Parathyroid adenoma (tissue), 2 donors: ENCODE data around the gene UGT1A1.
"Not testable (repeated sequence)": the region's sequence is repeated elsewhere in the genome, so short reads cannot be mapped to it uniquely, and the experiment has no call there.

ENCODE experiments used
- H2AFZ ChIP-seq: fragments of 300-600 bp; sonication (generic); one replicate; pipeline ENCODE4 v1.7.0; 2017; ENCODE audit warnings: antibody characterized with exemption, mild to moderate bottlenecking
- H3K27ac ChIP-seq: fragments of 300-600 bp; sonication (generic); one replicate; pipeline ENCODE4 v1.7.0; 2017
- H3K27me3 ChIP-seq: fragments of 300-600 bp; sonication (generic); one replicate; pipeline ENCODE4 v1.7.0; 2017; ENCODE audit warnings: low read length; ENCODE audit not compliant: control insufficient read depth, insufficient read depth
- H3K36me3 ChIP-seq: fragments of 300-600 bp; sonication (generic); one replicate; pipeline ENCODE4 v1.7.0; 2017; ENCODE audit warnings: low read length; ENCODE audit not compliant: control insufficient read depth, insufficient read depth
- H3K4me1 ChIP-seq: fragments of 300-600 bp; sonication (generic); one replicate; pipeline ENCODE4 v1.7.0; 2017; ENCODE audit warnings: control low read depth
- H3K4me2 ChIP-seq: fragments of 300-600 bp; sonication (generic); one replicate; pipeline ENCODE4 v1.7.0; 2017; ENCODE audit warnings: low read length
- H3K4me3 ChIP-seq: fragments of 300-600 bp; sonication (generic); one replicate; pipeline ENCODE4 v1.7.0; 2017; ENCODE audit warnings: low read depth, low read length
- H3K79me2 ChIP-seq: fragments of 300-600 bp; sonication (generic); one replicate; pipeline ENCODE4 v1.7.0; 2017; ENCODE audit warnings: control low read depth
- H3K9ac ChIP-seq: fragments of 300-600 bp; sonication (generic); one replicate; pipeline ENCODE4 v1.7.0; 2017; ENCODE audit warnings: mild to moderate bottlenecking
- H3K9me3 ChIP-seq: fragments of 300-600 bp; sonication (generic); one replicate; pipeline ENCODE4 v1.7.0; 2017; ENCODE audit warnings: low read length; ENCODE audit not compliant: control insufficient read depth
- TF ChIP-seq, protein P1 (sequence below): fragments of 300-600 bp; sonication (generic); IDR thresholded peaks from one replicate; pipeline ENCODE4 v1.7.0; 2017; ENCODE audit warnings: antibody characterized with exemption, mild to moderate bottlenecking
- donor health status: primary hyperparathyroidism.

The UGT1A1 gene

DNA sequence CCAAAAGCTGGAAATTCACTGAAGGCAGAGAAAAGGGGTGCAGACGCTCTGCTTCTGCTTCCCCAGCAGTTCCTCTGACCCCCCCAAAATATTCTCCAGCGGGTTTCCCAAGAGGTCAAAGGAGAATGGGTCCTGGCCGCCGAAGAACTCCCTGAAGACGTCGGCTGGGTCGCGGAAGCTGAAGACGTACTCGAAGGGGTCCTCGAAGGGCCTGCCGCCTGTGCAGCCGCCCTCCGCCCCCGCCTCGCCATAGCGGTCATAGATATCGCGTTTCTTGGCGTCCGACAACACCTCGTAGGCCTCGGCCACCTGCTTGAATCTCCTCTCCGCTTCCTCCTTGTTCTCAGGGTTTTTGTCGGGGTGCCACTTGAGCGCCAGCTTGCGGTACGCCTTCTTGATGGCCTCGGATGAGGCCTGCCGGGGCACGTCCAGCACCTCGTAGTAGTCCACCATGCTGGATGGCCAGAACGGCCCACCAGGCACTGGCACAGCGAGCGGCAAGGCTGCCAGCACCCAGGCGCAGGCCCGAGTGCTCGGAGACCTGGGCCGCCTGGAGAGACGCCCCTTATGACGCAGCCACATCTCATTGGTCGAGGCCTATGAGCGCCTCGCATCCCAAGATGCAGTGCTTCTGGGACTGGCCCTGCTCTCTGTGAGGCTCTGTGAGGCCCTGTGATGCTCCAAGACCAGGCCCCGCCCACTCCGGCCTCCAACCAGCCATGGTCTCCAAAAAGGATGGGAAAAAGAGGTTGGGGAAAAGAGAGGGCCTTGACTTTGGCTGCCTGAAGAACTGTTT is 16.4 kb upstream of the UGT1A1 start:
- Histone ChIP-seq H3K9me3 (no peaks in the 10 kb centered on the region), H3K4me3 (no peak overlapping the region), H3K79me2 (no peaks in the 10 kb centered on the region), H2AFZ (no peak overlapping the region), H3K36me3 (no peaks in the 10 kb centered on the region), H3K9ac (no peak overlapping the region), H3K27me3 (no peaks in the 10 kb centered on the region), H3K4me2 (no peak overlapping the region), H3K27ac (no peak overlapping the region), H3K4me1 (no peaks in the 10 kb centered on the region)
- TF ChIP-seq, protein P1, sequence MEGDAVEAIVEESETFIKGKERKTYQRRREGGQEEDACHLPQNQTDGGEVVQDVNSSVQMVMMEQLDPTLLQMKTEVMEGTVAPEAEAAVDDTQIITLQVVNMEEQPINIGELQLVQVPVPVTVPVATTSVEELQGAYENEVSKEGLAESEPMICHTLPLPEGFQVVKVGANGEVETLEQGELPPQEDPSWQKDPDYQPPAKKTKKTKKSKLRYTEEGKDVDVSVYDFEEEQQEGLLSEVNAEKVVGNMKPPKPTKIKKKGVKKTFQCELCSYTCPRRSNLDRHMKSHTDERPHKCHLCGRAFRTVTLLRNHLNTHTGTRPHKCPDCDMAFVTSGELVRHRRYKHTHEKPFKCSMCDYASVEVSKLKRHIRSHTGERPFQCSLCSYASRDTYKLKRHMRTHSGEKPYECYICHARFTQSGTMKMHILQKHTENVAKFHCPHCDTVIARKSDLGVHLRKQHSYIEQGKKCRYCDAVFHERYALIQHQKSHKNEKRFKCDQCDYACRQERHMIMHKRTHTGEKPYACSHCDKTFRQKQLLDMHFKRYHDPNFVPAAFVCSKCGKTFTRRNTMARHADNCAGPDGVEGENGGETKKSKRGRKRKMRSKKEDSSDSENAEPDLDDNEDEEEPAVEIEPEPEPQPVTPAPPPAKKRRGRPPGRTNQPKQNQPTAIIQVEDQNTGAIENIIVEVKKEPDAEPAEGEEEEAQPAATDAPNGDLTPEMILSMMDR, result no peak

DNA sequence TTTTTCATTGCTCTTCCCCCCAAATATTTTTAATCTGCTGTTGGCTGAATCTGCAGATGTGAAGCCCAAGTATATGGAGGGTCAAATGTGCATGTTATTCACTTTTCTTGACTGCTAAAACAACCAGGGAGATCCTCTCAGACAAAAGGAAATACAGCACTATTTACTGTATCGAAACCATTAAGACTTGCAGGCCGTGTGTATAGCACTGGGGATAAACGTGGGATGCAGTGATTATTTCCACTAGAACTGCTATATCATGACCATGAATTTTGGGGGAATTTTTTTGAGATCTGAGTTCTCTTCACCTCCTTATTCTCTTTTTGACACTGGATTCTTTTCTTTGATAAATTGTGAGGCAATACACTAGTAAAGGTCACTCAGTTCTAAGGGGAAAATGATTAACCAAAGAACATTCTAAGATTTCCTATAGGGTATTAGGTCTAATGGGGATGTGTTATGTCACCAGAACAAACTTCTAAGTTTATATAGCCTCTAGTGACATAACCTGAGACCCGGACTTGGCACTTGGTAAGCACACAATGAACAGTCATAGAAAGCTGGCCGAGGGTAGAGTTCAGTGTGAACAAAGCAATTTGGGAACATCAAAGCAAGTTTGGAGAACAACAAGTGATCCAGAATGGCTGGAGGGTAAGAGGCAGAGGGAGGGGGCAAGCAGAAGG is 14.9 kb upstream of the UGT1A1 start:
- no peak overlapping the region for H2AFZ ChIP-seq
- H3K9ac ChIP-seq, result no peak overlapping the region
- no peak overlapping the region for H3K4me2 ChIP-seq
- no peak overlapping the region for H3K27ac ChIP-seq
- H3K27me3 ChIP-seq, result no peaks in the 10 kb centered on the region
- TF ChIP-seq, protein P1, result no peak
- no peak overlapping the region for H3K4me3 ChIP-seq
- no peaks in the 10 kb centered on the region for H3K4me1 ChIP-seq
- H3K9me3 ChIP-seq, result no peaks in the 10 kb centered on the region
- H3K79me2 ChIP-seq, result no peaks in the 10 kb centered on the region
- H3K36me3 ChIP-seq, result no peaks in the 10 kb centered on the region

DNA sequence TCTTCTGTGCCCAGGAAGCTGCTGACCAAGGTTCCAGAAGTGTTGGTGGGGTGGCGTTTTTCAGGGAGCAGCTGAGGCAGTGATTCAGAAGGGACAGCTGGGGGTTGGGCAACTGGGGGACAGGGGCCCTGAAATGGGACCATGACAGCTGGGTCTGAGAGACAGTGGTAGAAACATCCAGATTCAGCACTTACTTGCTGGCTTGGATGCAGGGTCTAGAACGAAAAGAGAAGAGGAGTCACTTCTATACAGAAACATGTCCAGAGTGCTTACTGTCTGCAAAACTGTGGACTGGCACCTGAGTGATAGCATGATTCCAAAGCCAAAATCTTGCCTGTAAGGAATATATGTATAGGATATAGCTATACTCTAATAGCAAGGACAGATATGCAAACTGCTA is 14.2 kb upstream of the UGT1A1 start:
- H3K4me2 ChIP-seq, H3K9ac ChIP-seq, H3K4me3 ChIP-seq, H3K9me3 ChIP-seq, H3K36me3 ChIP-seq, H3K27me3 ChIP-seq, H3K27ac ChIP-seq, H3K79me2 ChIP-seq, H2AFZ ChIP-seq, H3K4me1 ChIP-seq: not testable (repeated sequence)

DNA sequence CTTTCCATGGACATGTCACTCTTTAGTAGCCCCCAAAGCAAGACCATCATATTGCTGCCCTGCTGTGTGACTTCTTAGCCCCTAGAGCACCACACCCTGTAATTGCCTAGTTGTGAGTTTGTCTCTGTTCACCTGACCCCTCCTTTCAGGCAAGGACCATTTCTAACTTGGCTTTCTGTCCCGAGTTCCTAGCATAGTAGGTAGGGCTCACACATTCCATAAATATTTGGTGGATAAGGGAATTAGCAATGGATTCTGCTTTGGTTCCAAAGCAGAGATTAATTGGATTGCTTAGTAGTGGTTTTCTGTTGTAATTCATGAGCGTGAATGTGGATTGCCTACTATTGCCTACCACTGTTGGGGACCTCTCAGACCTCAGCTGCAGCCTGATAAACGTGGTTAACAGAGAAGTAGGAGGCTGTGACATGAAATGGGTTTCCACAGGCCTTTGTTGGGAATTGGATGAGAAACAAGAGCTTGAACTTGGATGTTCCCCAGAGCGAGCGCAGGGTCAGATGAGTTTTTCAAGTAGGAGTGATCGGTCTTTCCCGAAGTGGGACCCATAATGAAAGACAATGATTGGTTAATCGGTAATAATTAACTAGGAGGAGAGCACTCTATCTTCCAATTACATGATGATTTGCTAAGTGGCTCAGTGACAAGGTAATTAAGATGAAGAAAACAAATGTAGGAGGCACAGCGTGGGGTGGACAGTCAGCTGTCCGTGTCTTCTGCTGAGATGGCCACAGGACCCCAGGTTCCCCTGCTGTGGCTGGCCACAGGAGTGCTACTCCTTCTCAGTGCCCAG is 13.4 kb upstream of the UGT1A1 start:
- Histone ChIP-seq H2AFZ (no peak overlapping the region), H3K9ac (no peak overlapping the region), H3K4me1 (no peaks in the 10 kb centered on the region), H3K27me3 (no peaks in the 10 kb centered on the region), H3K9me3 (no peaks in the 10 kb centered on the region), H3K36me3 (no peaks in the 10 kb centered on the region), H3K27ac (no peak overlapping the region), H3K79me2 (no peaks in the 10 kb centered on the region), H3K4me2 (no peak overlapping the region), H3K4me3 (no peak overlapping the region)
- TF ChIP-seq, protein P1, result no peak

DNA sequence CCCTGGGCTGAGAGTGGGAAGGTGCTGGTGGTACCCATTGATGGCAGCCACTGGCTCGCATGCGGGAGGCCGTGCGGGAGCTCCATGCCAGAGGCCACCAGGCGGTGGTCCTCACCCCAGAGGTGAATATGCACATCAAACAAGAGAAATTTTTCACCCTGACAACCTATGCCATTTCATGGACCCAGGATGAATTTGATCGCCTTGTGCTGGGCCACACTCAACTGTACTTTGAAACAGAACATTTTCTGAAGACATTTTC is 12.9 kb upstream of the UGT1A1 start:
- Histone ChIP-seq H3K79me2 (no peaks in the 10 kb centered on the region), H3K4me1 (no peaks in the 10 kb centered on the region), H3K9ac (no peak overlapping the region), H2AFZ (no peak overlapping the region), H3K36me3 (no peaks in the 10 kb centered on the region), H3K27me3 (no peaks in the 10 kb centered on the region), H3K4me3 (no peak overlapping the region), H3K9me3 (no peaks in the 10 kb centered on the region), H3K4me2 (no peak overlapping the region), H3K27ac (no peak overlapping the region)
- TF ChIP-seq, protein P1, result no peak

DNA sequence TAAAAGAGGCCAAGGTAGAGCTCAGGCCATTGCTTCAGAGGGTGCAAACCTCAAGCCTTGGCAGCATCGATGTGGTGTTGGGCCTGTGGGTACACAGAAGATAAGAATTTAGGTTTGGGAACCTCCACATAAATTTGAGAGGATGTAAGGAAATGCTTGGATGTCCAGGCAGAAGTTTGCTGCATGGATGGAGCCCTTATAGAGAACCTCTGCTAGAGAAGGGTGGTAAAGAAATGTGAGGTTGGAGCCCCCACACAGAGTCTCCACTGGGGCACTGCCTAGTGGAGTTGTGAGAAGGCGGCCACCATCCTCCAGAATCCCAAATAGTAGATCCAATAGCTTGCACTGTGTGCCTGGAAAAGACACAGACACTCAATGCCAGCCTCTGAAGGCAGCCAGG is 9.4 kb upstream of the UGT1A1 start:
- not testable (repeated sequence) for H3K9me3 ChIP-seq, H3K79me2 ChIP-seq, H3K9ac ChIP-seq, H2AFZ ChIP-seq, H3K4me1 ChIP-seq, H3K4me2 ChIP-seq, H3K27ac ChIP-seq, H3K4me3 ChIP-seq, H3K27me3 ChIP-seq, H3K36me3 ChIP-seq

DNA sequence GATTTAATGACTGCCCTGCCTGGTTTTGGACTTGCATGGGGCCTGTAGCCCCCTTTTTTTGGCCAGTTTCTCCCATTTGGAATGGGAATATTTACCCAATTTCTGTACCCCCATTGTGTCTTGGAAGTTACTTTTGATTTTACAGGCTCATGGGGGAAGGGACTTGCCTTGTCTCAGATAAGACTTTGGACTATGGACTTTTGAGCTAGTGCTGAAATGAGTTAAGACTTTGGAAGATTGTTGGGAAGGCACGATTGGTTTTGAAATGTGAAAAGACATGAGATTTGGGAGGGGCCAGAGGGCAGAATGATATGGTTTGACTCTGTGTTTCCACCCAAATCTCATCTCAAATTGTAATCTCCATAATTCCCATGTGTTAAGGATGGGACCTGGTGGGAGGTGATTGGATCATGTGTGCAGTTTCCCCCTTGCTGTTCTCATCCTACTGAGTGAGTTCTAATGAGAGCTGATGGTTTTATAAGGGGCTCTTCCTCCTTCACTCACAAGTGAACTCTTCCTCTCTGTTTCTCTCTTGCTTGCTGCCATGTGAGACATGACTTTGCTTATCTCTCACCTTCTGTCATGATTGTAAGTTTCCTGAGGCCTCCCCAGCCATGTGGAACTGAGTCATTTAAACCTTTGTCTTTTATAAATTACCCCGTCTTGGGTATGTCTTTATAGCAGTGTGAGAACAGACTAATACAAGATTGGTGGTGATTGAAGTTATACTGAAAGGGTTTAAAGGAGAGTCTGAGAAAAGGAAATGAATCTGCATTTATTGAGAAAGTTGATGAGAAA is 8.7 kb upstream of the UGT1A1 start:
- H3K27ac ChIP-seq, H3K27me3 ChIP-seq, H3K36me3 ChIP-seq: not testable (repeated sequence)

More for the DNA sequence above, 8.7 kb upstream of the UGT1A1 start:
- H3K4me2 ChIP-seq, H3K4me3 ChIP-seq, H3K4me1 ChIP-seq, H2AFZ ChIP-seq, H3K79me2 ChIP-seq, H3K9me3 ChIP-seq, H3K9ac ChIP-seq: not testable (repeated sequence)
